Muscle layer of duodenum (tissue), 2 donors: ENCODE measurements around the gene TRAF6.
"Not testable (repeated sequence)": the region's sequence is repeated elsewhere in the genome, so short reads cannot be mapped to it uniquely, and the experiment has no call there.

ENCODE experiments used
- H3K27ac ChIP-seq: one replicate; pipeline ENCODE4 v1.7.0; 2013; ENCODE audit warnings: mild to moderate bottlenecking, low read length
- H3K27me3 ChIP-seq: one replicate; pipeline ENCODE4 v1.7.0; 2013; ENCODE audit warnings: low read depth, mild to moderate bottlenecking, control low read depth, low read length
- H3K36me3 ChIP-seq, 2 donors: one replicate each; pipeline ENCODE4 v1.7.0; 2013; ENCODE audit warnings: low read length in 2 of 2, control low read depth in 1 of 2, mild to moderate bottlenecking in 1 of 2; ENCODE audit not compliant: insufficient read depth in 2 of 2, control insufficient read depth in 1 of 2
- H3K4me1 ChIP-seq, 2 donors: one replicate each; pipeline ENCODE4 v1.7.0; 2013; ENCODE audit warnings: low read length in 2 of 2, mild to moderate bottlenecking in 2 of 2, control low read depth in 1 of 2, moderate library complexity in 1 of 2; ENCODE audit not compliant: insufficient read depth in 2 of 2, control insufficient read depth in 1 of 2
- H3K4me3 ChIP-seq, 2 donors: one replicate each; pipeline ENCODE4 v1.7.0; 2013; ENCODE audit warnings: low read length in 2 of 2, low read depth in 1 of 2, mild to moderate bottlenecking in 1 of 2
- H3K9me3 ChIP-seq, 2 donors: one replicate each; pipeline ENCODE4 v1.7.0; 2013; ENCODE audit warnings: low read length in 2 of 2, control low read depth in 1 of 2, mild to moderate bottlenecking in 1 of 2; ENCODE audit not compliant: control insufficient read depth in 1 of 2
- donor health status: healthy.

The TRAF6 gene

DNA sequence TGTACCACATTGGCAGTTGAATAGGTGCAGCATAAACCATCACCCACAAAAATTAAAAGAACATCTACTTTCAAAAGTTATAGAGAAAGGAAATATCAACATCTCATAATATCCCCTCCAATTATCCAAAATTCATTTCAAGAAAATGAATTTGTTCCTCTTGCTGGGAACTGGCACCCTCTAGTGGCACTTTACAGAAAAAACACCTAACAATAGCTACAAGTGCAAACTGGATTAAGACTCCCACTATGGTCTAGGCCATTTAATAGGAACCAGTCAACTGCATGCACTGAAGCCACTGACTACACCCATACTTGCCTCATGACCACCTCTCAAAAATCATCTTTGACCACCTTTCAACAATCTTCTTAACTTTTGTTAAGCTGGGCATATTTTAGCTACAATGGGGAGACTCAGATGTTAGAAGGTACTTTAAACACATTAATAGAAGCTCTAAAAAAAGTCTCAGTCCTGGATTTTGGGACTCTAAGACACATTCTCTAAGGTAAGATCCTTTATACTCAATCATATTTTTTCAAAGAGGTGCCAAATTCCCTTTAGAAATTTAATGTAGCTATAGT is 17.3 kb downstream of the TRAF6 start:
- H3K4me1 ChIP-seq: no peaks in the 10 kb centered on the region
- H3K27ac ChIP-seq: no peak overlapping the region
- no peaks in the 10 kb centered on the region for H3K9me3 ChIP-seq
- no peak overlapping the region for H3K4me3 ChIP-seq
- no peaks in the 10 kb centered on the region for H3K27me3 ChIP-seq
- peaks cover 42 to 58% of the 10 kb centered on the region in 2 donors for H3K36me3 ChIP-seq

DNA sequence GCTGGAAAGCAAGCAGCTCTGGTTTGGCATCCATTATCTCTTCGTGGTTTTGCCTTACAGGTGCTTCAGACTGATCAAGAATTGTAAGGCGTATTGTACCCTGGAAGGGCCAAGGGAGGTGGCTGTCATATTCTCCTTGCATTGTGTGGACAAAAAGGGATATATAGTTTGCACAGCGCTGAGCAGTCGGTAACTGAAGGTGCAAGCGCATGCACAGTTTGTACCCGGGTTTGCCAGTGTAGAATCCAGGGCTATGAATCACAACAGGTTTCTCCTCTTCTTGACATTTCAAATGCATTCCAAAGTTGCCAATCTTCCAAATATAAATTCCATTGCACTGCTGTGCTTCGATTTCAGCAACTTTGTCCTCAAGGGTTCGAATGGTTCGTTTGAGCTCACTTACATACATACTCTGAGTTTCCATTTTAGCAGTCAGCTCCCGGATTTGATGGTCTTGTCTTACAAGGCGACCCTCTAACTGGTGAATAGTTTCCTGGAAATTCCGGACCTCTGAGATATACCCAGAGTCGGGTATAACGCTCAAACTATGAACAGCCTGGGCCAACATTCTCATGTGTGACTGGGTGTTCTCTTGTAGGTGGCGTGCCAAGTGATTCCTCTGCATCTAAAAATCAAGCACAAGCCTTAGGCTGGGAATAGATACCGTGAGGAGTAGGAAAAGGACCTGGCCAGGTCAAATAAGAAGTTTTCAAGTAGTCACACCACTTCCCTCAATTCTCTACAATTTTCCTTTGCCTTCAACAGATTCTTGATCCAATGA is 19.9 kb downstream of the TRAF6 start:
- no peak overlapping the region for H3K4me3 ChIP-seq
- H3K9me3 ChIP-seq: no peaks in the 10 kb centered on the region
- H3K27ac ChIP-seq: no peak overlapping the region
- H3K4me1 ChIP-seq: no peaks in the 10 kb centered on the region
- H3K27me3 ChIP-seq: no peaks in the 10 kb centered on the region
- H3K36me3 ChIP-seq: peaks cover 35 to 63% of the 10 kb centered on the region in 2 donors

DNA sequence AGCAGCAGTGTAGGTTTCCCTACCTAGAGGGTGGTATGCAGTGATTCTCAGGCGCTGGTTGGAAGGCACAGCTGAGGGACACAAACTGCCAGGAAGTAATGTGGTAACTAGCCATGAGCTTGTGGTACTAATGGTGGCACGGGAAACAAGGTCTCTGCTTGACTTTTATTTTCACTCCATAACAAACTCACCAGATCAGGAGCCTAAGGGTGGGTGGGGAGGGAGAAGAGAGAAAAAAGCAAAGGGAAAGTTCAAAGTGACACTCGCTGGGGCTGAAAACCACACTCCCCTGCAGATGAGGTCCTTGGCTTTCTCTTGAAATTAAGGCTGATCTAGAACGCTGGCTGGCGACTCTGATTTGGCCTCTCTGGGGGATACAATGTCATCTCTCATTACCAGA is 22.0 kb downstream of the TRAF6 start:
- no peak overlapping the region for H3K27ac ChIP-seq
- H3K36me3 ChIP-seq: peaks cover 29 to 59% of the 10 kb centered on the region in 2 donors
- no peaks in the 10 kb centered on the region for H3K4me1 ChIP-seq
- no peaks in the 10 kb centered on the region for H3K27me3 ChIP-seq
- no peak overlapping the region for H3K4me3 ChIP-seq
- no peaks in the 10 kb centered on the region for H3K9me3 ChIP-seq

DNA sequence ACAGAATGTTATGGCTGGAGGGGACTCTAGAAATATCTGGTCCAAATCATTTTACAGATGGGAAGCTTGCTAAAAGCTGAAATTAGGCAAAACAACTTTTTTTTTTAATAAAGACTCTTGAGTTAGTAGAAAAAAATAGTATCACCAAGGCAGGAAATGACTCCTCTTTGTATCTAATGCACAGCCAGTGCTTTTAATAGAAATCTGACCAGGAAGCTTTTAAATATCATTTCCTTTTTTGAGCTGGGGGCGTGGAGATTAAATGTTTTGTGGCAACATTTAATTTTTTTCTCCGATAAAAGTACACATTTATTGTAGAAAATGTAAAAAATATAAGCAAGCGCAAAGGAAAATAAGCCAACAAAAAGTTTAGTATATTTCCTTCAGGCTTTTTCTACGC is 22.5 kb downstream of the TRAF6 start:
- no peak overlapping the region for H3K4me3 ChIP-seq
- H3K27me3 ChIP-seq: no peaks in the 10 kb centered on the region
- peaks cover 27 to 59% of the 10 kb centered on the region in 2 donors for H3K36me3 ChIP-seq
- H3K4me1 ChIP-seq: no peaks in the 10 kb centered on the region
- H3K27ac ChIP-seq: no peak overlapping the region
- H3K9me3 ChIP-seq: no peaks in the 10 kb centered on the region

DNA sequence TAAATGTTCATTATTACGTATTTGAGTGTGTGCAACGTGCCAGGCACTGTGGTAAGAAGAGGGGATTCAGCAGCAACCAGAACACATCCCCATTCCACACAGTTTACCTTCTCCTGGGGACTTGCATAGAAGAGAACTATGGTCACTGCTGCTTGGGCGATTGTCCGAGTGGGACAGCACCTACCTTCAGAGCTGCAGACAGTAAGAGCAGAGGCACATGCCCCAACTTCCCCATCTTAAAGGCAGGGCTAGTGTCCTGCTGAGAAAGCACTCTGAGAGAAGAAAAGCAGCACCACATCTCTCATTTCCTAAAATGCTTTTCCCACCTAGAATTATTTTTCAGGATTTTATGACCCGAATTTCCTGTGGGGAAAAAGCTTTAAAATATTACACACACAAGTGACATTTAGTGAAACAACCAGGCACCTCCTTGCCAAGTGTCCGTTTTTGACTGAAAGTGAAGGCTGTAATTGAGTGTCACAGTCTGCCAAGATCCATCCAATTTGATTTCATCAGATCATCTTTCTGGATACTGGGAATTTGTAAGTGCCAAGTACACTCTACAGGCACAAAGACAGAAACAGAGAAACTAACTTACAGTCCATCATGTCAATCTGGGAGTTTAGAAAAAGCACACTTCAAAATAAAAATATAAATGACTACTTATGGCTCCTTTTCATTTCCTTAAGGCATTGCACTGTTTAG is 24.6 kb downstream of the TRAF6 start:
- H3K4me3 ChIP-seq: no peak overlapping the region
- no peaks in the 10 kb centered on the region for H3K4me1 ChIP-seq
- no peaks in the 10 kb centered on the region for H3K27me3 ChIP-seq
- H3K27ac ChIP-seq: no peak overlapping the region
- no peaks in the 10 kb centered on the region for H3K9me3 ChIP-seq
- peaks cover 15 to 44% of the 10 kb centered on the region in 2 donors for H3K36me3 ChIP-seq

DNA sequence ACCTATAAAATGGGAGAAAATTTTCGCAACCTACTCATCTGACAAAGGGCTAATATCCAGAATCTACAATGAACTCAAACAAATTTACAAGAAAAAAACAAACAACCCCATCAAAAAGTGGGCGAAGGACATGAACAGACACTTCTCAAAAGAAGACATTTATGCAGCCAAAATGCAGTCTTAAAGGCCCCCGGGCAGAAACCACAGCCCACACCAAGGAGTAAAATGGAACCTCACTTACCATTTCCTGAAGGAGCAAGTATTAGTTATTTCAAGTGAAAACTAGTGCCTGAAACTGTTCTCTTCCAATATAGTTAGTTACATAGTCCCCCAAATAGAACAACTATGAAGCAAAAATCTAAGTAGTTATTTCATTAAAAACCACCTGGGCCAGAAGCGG is 27.0 kb downstream of the TRAF6 start:
- H3K36me3 ChIP-seq: peaks cover 3 to 32% of the 10 kb centered on the region in 2 donors
- not testable (repeated sequence) for H3K4me1 ChIP-seq, H3K4me3 ChIP-seq, H3K27ac ChIP-seq, H3K9me3 ChIP-seq, H3K27me3 ChIP-seq

DNA sequence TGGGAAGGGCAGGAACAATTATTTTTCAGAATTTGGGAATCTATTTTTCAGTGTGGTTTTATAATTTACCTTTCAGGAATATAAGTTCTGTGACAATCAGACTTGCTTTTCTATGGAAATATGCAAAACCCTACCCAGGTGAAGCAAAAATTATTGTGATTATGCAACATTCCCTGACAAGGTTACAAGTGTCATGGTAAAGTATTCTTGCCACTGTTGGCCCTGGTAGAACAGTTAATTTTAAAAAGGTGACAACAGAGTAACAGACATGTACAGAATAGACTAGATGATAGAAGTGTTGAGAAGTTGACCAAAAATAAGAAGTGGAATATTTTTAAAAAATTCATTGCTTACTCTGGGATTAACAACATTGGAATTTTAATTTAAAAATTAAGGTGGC is 29.2 kb downstream of the TRAF6 start:
- Histone ChIP-seq H3K4me1 (no peaks in the 10 kb centered on the region), H3K4me3 (no peak overlapping the region), H3K36me3 (peaks cover 3 to 17% of the 10 kb centered on the region in 2 donors), H3K27ac (no peak overlapping the region), H3K9me3 (no peaks in the 10 kb centered on the region), H3K27me3 (no peaks in the 10 kb centered on the region)

DNA sequence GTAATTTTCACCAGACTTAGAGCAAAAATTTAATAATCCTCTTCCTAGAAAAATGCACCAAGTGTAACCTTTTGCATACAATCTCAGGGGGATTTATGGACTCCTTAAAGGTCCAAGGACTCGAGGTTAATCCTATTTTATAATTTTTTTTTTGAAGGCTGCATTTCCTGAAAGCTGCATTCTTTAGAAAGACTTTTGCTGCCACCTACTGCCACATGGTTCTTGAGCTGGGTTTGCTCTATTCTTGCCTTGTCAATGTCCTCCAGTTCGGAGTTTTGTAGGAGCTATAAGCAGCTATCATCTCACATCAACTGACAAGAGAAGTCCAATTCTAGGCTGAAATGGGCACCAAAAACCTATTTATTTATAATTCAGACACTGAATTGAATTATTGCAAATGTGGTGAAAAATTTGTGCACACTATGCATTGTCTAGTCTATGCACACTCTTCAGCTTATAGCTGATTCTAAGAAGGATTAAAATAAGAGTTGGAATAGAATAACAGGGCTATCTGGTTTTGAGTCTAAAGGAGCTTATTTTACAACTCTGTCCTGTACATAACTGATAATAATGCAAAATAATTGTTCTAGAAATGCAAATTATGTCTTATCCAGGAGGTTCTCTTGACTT is 31.3 kb downstream of the TRAF6 start:
- Histone ChIP-seq H3K4me3 (no peak overlapping the region), H3K36me3 (peaks cover 0 to under 1% of the 10 kb centered on the region in 2 donors), H3K9me3 (no peaks in the 10 kb centered on the region), H3K27ac (no peak overlapping the region), H3K4me1 (no peaks in the 10 kb centered on the region), H3K27me3 (no peaks in the 10 kb centered on the region)

DNA sequence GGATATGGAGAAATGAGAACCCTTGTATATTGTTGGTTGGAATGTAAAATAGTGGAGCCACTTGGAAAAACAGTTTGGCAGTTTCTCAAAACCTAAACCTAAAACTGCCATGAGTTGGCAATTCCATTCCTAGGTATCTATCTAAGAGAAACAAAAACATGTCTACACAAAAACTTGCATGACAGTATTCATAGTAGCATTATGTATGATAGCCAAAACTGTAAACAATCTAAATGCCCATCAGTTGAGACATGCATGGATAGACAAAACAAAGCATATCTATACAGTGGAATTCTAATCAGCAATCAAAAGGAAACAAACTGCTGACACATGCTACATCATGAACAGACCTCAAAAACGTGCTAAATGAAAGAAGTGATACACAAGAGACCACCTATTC is 34.9 kb downstream of the TRAF6 start:
- H3K27me3 ChIP-seq: no peaks in the 10 kb centered on the region

DNA sequence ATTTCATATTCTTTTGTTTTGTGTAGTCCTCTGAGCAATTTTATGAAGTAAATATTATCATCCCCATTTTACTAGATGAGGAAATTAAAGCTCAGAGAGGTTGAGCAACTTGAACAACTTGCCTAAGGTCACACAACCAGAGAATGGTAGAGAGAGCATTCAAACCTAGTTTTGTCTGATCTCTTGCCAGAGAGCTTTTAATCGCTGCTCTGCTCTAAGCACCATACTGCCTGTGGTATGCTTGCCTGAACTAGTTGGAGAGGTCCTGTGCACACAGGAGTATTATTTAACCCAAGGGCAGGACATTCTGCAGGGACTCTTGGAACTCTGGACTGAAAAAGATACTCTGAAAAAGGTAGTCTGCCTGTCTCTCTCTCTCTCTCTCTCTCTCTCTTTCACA is 38.5 kb downstream of the TRAF6 start:
- Histone ChIP-seq H3K27me3 (no peaks in the 10 kb centered on the region), H3K36me3 (no peaks in the 10 kb centered on the region), H3K27ac (no peak overlapping the region), H3K4me1 (peaks cover 0 to 5% of the 10 kb centered on the region in 2 donors), H3K9me3 (no peaks in the 10 kb centered on the region), H3K4me3 (no peak overlapping the region)

More for the DNA sequence above, 34.9 kb downstream of the TRAF6 start:
- Histone ChIP-seq H3K4me1 (peaks cover 0 to under 1% of the 10 kb centered on the region in 2 donors), H3K36me3 (no peaks in the 10 kb centered on the region), H3K27ac (no peak overlapping the region), H3K4me3 (no peak overlapping the region), H3K9me3 (no peaks in the 10 kb centered on the region)
